GM21619 (cell line): Measurements from ENCODE around the gene EPS8.

Source experiments
- ATAC-seq: cut with Tn5 transposase; IDR thresholded peaks from one replicate; pipeline ENCODE4 v1.9.1; 2021; ENCODE audit not compliant: unreplicated experiment

Gene EPS8

GRCh38 chr12:15574353-15574752, 214.8 kb downstream of the EPS8 start:
- no peak for ATAC-seq
